A549 (cell line): ENCODE data around the gene PRKCG.

ENCODE experiments used
- CHD2 ChIP-seq: fragments of 150-350 bp; IDR thresholded peaks from 2 replicates; pipeline ENCODE4 v1.6.1; 2014; ENCODE audit warnings: low read length; ENCODE audit not compliant: partially characterized antibody
- CTCF ChIP-seq: fragments of >200 bp; sonication (Bioruptor Twin); formaldehyde crosslinking; IDR thresholded peaks from 3 replicates; pipeline ENCODE4 v1.5.1; 2016
- EP300 ChIP-seq, 2 experiments: fragments of >200 bp; sonication (Bioruptor Twin); formaldehyde crosslinking; IDR thresholded peaks; 2 replicates in 1 of 2; 3 replicates in 1 of 2; pipeline ENCODE4 v1.6.1; 2016 to 2017
- JUN ChIP-seq, 2 experiments: fragments of >200 bp; sonication (Bioruptor Twin); formaldehyde crosslinking; IDR thresholded peaks; 2 replicates in 1 of 2; 3 replicates in 1 of 2; pipeline ENCODE4 v1.6.1; 2016 to 2017
- MAZ ChIP-seq: fragments of 150-350 bp; IDR thresholded peaks from 2 replicates; pipeline ENCODE4 v1.6.1; 2014; ENCODE audit warnings: antibody characterized with exemption, low read depth, low read length, borderline replicate concordance
- PHF8 ChIP-seq: fragments of 200-600 bp; sonication (generic); IDR thresholded peaks from 2 replicates; pipeline ENCODE4 v1.6.1; 2016; ENCODE audit warnings: low read depth, mild to moderate bottlenecking, antibody characterized with exemption, moderate library complexity, borderline replicate concordance
- POLR2A ChIP-seq: IDR thresholded peaks from 2 replicates; pipeline ENCODE4 v1.6.1; 2012; ENCODE audit warnings: mild to moderate bottlenecking, low read length
- TF ChIP-seq, protein P1 (sequence below): fragments of 450-650 bp; IDR thresholded peaks from 2 replicates; pipeline ENCODE4 v1.6.1; 2014; ENCODE audit warnings: antibody characterized with exemption
- TF ChIP-seq, protein P2 (sequence below): IDR thresholded peaks from 2 replicates; pipeline ENCODE4 v1.6.1; 2012

DNA sequence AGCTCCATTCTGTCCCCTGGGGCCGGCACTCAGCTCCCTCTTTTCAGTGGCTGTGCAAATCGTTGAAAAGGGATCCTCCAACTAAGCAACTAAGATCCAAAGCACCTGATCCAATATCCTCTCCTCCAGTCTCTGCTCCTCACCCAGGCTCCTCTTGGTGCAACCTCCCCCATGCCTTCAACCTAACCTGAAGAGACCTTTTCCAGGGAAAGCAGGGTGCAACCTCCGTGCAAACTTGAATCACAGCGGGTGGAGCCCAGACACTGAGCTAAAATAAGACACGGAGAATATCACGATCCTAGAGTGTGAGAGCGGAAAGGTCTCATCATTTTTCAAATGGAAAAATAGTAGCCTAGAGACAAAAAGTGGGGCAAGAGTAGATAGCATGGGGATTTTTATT lies 35.4 kb downstream of the PRKCG start:
- TF ChIP-seq CTCF = no peak
- TF ChIP-seq MAZ = no peak
- no peak for TF ChIP-seq JUN (IDR thresholded peaks at IDR 0.05)
- TF ChIP-seq, protein P1, sequence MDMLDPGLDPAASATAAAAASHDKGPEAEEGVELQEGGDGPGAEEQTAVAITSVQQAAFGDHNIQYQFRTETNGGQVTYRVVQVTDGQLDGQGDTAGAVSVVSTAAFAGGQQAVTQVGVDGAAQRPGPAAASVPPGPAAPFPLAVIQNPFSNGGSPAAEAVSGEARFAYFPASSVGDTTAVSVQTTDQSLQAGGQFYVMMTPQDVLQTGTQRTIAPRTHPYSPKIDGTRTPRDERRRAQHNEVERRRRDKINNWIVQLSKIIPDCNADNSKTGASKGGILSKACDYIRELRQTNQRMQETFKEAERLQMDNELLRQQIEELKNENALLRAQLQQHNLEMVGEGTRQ = no peak
- TF ChIP-seq PHF8 = no peak
- no peak for TF ChIP-seq EP300 (IDR thresholded peaks at IDR 0.05)
- no peak for TF ChIP-seq CHD2
- TF ChIP-seq, protein P2, sequence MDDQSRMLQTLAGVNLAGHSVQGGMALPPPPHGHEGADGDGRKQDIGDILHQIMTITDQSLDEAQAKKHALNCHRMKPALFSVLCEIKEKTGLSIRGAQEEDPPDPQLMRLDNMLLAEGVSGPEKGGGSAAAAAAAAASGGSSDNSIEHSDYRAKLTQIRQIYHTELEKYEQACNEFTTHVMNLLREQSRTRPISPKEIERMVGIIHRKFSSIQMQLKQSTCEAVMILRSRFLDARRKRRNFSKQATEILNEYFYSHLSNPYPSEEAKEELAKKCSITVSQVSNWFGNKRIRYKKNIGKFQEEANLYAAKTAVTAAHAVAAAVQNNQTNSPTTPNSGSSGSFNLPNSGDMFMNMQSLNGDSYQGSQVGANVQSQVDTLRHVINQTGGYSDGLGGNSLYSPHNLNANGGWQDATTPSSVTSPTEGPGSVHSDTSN = no peak
- no peak for TF ChIP-seq POLR2A
